NCI-H2081 (cell line): ENCODE results near the gene AKIRIN2.

Experiments
- DNase-seq, 2 experiments: peaks; one replicate each; lab custom pipeline; 2025; lab: John Stamatoyannopoulos, UW

AKIRIN2 gene

DNA sequence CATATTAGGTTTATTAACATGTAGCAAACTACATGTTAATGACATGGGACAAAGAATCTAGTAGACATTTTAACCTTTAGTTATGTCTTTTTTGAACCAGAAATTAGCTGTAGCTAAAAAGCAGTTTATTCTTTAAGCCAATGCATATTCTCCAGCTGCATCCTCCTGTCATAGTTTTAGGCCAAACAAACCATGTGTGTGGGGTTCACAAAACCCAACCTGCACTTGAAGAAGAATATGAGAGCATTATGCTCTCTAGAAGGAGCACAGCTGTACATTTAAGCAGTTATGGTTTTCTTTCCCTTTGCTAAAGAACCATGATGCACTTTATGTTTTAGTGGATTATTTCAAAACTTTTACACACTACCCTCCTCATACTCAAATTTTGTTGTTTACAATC lies 46.2 kb downstream of the AKIRIN2 start:
- no peak for DNase-seq

DNA sequence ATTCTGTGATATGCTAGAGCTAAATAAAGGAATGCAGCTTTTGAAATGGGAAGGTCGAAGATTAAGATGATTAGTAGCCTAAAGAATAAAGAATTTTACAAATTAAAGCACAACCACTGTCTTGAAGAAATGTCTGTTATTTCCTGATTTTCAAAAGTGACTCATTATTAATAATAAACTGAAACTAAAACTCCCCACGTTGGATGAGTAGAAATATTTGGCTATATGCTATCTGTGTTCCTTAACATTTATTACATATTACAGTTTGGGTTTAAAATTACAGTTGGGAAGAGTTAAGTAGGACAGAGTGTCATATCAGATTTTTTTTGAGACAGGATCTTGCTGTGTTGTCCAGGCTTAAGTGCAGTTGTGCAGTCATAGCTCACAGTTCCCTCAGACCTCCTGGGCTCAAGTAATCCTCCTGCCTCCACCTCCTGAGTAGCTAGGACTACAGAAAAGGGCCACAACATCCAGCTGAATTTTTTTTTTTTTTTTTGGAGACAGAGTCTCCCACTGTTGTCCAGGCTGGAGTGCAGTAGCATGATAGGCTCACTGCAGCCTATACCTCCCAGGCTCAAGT lies 47.1 kb downstream of the AKIRIN2 start:
- no peak for DNase-seq

DNA sequence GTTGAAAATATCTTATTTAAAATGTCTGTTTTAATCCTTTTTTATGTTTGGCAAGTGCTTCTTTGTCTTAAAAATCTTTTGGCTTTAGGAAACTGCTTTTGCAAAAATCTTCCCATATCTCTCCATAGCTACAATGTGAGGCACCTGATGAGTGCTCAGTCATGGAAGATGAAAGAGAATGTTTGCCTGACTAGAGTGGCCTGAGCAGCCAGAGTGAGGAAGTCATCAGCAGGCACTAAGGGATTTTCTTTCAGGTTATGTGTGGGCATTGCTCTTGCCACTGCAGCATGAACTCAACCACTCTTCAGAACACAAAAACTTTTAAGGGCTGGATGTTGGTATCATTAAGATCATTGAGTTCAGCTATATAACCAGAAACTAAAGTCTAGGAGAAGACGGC lies 47.9 kb downstream of the AKIRIN2 start:
- DNase-seq = no peak

DNA sequence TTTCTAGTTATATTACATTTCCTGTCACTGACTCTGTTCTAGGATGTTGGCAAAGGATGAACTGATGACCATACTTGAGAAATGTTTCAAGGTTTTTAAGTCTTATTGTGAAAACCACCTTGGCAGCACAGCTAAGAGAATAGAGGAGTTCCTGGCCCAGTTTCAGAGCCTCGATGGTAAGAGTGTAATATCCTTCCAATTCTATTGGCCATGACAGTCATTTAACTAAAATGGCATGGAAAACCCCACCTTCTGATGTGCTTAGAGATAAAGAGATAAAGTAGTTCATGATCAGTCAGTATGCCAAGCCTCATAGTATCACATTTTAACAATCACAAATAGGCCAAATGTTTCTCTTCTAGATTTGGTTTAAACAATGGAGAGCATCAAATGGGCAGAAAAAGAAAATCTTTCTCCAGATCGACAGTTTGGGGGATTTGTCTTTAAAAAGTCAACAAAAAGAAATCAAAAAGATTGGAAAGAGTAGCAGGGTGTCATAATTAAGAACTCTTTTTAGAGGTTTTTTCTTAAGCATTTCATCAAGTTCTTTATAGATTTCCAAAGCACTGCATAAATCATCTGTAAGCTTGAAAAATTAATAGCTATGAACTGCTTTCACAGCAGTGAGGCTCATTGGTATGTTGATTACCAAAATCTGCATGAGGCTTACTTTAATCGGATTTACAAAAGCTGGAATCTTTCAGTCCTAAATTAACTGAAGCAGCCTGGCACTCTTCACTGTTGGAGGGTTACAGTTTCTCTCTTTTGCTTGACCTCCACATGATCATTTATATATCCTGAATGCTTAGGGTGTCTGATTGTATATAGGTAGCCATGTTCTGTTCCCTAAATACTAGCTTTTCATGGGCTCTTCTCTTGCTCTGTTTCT lies 48.7 kb downstream of the AKIRIN2 start:
- DNase-seq = no peak

DNA sequence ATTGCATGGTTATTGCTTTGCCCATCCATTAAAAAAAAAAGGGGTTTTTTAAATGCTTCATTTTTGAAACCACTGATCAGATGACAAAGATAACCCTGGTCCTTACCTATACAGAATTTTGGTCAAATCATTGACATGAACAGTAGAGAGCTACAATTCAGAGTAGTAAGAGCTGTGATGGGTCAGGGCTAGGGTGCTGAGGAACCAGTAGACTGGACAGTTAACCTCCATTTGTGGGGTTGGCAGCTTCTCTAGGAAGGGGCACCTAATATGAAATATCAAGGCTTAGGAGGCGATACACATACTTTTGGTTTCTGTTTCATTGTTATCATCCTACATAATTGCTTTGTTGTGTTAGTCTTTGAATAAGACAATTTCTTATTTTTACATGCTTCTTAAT lies 57.0 kb downstream of the AKIRIN2 start:
- DNase-seq = no peak

DNA sequence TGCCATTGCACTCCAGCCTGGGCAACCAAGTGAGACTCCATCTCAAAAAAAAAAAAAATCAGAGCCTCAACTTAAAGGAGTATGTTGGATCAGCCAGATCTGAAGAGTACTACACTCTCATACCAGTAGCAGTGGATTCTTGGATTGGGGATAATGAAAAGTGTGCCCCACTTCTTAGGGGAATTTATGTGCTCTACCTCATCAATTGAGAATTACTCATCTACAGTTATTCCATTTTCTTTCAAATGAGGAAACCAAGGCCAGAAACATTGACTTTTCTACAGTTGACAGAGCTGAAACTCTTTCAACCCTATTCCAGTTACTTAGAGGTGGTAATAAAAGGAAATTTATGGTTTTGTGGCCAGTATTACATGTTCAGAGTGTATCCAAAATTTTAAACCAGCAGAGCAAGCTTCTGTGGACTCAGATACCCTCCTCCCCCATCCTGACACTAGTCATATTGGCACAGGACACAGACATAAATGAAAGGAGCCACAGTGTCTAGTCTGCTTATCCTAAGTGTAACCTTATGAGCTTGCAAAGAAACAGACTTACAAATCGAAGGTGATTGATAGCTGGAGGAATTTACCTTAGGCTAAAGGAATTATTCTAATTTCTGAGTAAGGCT lies 60.9 kb downstream of the AKIRIN2 start:
- DNase-seq = no peak

DNA sequence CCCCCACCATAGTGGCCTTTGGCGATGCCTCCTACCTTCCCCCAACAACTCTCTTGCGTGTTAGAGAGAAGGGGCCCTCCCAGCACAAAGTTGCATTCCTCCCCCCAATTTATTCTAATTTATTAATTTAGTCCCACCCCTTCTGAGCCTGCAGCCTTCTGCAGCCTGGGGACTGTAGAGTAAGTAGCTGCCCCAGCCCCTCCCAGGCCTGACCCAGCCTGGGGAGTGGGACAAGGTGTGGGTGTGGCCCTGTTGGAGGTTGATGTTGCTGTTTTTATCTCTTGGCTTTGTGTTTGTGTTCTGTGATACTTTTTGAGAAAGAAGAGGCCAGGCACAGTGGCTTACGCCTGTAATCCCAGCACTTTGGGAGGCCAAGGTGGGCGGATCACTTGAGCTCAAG lies 62.7 kb downstream of the AKIRIN2 start:
- no peak for DNase-seq

DNA sequence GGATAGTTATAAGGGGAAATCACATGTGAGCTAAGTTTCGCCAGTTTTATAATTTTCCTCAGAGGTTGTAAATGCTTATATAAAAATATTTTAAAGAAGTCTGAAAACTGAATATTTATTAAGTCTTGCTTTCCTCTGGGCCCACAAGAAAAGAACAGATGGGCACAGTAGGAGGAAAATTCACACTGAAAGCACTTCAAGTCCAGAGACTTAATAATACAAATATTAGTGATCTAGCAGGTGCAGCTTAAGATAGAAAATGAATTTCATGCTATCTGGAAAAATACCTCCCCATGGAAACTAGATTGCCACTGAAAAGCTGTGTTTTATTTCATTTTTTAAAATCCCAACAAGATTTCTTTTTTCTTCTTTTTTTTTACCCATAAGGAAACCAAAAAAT lies 64.9 kb downstream of the AKIRIN2 start:
- DNase-seq = no peak

DNA sequence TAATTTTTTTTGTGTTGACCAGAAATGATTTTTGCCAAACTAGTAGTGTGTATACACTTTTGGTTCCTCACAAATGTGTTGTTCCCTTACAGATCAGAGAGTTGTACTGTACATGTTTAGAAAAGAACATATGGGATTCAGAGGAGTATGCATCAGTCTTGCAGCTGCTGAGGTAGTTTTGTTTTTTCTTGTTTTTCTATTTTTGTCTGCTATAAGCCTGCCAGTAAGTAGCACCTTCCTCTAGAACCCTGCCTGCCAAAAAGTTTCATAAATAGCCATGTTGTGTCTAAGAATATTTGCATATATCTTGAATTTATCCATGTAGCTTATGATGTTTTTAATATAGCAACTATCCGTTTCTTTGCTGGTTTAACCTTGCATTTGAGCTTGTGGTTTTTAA lies 65.7 kb downstream of the AKIRIN2 start:
- DNase-seq = no peak

DNA sequence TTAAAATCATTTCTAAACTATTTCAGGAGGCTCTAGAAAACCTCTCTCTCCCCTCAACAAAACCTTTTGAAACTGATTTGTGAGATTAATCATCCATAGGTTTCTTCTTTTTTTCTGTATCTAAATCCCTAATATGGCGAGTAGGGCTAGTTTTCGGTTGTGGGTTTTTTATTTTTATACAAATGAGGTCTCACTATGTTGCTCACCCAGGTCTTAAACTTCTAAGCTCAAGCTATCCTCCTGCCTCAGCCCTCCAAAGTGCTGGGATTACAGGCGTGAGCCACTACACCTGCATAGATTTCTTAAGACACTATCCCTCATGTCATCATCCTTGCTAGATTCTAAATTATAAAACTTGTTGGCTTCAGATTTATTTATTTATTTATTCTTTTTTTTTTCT lies 68.2 kb downstream of the AKIRIN2 start:
- no peak for DNase-seq

DNA sequence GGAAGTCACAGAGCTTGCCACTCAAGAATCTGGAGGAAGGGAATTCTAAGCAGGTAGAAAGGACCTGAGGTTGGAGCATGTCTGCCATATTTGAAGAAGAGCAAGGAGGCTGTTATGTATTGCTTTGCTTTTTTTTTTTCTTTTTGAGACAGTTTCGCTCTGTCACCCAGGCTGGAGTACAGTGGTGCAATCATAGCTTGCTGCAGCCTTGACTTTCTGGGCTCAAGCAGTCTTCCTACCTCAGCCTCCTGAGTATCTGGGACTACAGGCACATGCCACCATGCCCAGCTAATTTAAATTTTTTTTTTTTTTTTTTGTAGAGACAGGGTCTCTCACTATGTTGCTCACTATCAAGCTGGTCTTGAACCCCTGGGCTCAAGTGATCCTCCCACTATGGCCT lies 71.3 kb downstream of the AKIRIN2 start:
- no peak for DNase-seq

DNA sequence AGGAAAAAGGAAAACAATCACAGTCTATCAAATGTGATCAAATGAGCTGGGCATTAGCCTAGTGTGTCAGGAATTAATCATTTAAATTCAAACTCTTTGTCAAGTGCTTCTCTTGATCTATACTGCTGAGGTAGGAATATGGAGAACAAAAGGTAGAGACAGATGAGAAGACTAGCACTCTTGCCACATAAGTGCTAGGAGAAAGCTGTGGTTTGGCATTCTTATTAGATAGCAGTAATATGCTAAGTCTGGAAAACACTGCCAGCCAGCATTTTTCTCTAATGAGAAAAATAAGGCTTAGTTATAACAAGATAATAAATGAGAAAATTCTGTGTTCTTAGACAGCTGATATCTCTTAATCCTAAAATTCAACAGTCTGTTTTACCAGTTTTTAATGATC lies 73.2 kb downstream of the AKIRIN2 start:
- DNase-seq = no peak

DNA sequence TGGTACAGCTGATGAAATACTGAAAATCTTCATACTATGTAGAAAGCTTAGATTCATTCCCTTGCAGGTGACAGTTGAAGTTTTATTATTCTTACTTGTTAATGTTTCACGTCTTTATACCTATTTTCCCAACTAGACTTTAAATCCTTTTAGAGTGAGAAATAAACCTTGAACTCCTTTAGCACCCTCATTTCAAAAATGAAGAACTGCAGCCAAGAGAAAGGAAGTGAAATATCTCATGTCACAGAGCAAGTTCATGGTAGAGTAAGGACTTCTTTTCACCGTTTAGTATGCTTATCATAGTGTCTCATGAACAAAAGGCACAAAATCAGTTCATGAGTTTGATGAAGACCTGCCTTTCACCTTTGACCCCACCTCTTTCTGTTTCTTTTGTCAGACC lies 73.6 kb downstream of the AKIRIN2 start:
- DNase-seq = no peak
